Endothelial cell of umbilical vein (primary cell): Measurements from ENCODE around the gene PRR36.

ENCODE experiments used
- EZH2 ChIP-seq: IDR thresholded peaks from 2 replicates; pipeline ENCODE4 v1.6.1; 2012; ENCODE audit warnings: borderline replicate concordance, low read depth, mild to moderate bottlenecking, moderate library complexity, low read length, inconsistent platforms; ENCODE audit not compliant: severe bottlenecking
- JUN ChIP-seq: IDR thresholded peaks from 2 replicates; pipeline ENCODE4 v1.6.1; 2011; ENCODE audit warnings: borderline replicate concordance, low read depth; ENCODE audit not compliant: insufficient read length, insufficient read depth
- MYC ChIP-seq: IDR thresholded peaks from one replicate; pipeline ENCODE4 v1.6.1; 2011; ENCODE audit warnings: mild to moderate bottlenecking, low read depth, low read length
- POLR2A ChIP-seq: IDR thresholded peaks from 2 replicates; pipeline ENCODE4 v1.6.1; 2012; ENCODE audit warnings: low read depth, mild to moderate bottlenecking, control low read depth, low read length
- POLR2AphosphoS5 ChIP-seq: IDR thresholded peaks from 2 replicates; pipeline ENCODE4 v1.6.1; 2012; ENCODE audit warnings: low read depth, mild to moderate bottlenecking, control low read depth, low read length, moderate library complexity; ENCODE audit not compliant: insufficient read depth
- TF ChIP-seq, protein P1 (sequence below), 2 donors: IDR thresholded peaks; 1 replicate in 1 of 2; 2 replicates in 1 of 2; pipeline ENCODE4 v1.5.1; 2011; ENCODE audit warnings: low read length in 2 of 2, mild to moderate bottlenecking in 2 of 2, moderate library complexity in 2 of 2, control low read depth in 1 of 2, inconsistent platforms in 1 of 2, low read depth in 1 of 2; ENCODE audit not compliant: insufficient read depth in 1 of 2; ENCODE audit errors: extremely low read depth in 1 of 2
- TF ChIP-seq, protein P2 (sequence below): IDR thresholded peaks from 2 replicates; pipeline ENCODE4 v1.6.1; 2011; ENCODE audit not compliant: insufficient read depth, insufficient read length

GRCh38 chr19:7829561-7830271 is 44.5 kb downstream of the PRR36 start, which contains the start of gene EVI5L:
- TF ChIP-seq POLR2AphosphoS5 (no peak), JUN (no peak), POLR2A (no peak), EZH2 (no peak), MYC (no peak)
- TF ChIP-seq, protein P1, sequence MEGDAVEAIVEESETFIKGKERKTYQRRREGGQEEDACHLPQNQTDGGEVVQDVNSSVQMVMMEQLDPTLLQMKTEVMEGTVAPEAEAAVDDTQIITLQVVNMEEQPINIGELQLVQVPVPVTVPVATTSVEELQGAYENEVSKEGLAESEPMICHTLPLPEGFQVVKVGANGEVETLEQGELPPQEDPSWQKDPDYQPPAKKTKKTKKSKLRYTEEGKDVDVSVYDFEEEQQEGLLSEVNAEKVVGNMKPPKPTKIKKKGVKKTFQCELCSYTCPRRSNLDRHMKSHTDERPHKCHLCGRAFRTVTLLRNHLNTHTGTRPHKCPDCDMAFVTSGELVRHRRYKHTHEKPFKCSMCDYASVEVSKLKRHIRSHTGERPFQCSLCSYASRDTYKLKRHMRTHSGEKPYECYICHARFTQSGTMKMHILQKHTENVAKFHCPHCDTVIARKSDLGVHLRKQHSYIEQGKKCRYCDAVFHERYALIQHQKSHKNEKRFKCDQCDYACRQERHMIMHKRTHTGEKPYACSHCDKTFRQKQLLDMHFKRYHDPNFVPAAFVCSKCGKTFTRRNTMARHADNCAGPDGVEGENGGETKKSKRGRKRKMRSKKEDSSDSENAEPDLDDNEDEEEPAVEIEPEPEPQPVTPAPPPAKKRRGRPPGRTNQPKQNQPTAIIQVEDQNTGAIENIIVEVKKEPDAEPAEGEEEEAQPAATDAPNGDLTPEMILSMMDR (IDR thresholded peaks at IDR 0.05; ENCODE audit: extremely low read depth in 1 of 2, insufficient read depth in 1 of 2, low read depth in 1 of 2, low read length in 2 of 2): no peak
- TF ChIP-seq, protein P2, sequence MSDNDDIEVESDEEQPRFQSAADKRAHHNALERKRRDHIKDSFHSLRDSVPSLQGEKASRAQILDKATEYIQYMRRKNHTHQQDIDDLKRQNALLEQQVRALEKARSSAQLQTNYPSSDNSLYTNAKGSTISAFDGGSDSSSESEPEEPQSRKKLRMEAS: no peak
